ENCODE results near the gene MRPL49. TPM values are rescaled to one million over a fixed set of nuclear protein-coding genes. Genes with fewer than 3 reads are reported as not detected.

Gene MRPL49
- total and polyA plus RNA-seq, 2 of the 8 experiments (the other 6 are each of a cell fraction or from before 2014, with no cell fraction given): 54.0 to 84.8 TPM

DNA sequence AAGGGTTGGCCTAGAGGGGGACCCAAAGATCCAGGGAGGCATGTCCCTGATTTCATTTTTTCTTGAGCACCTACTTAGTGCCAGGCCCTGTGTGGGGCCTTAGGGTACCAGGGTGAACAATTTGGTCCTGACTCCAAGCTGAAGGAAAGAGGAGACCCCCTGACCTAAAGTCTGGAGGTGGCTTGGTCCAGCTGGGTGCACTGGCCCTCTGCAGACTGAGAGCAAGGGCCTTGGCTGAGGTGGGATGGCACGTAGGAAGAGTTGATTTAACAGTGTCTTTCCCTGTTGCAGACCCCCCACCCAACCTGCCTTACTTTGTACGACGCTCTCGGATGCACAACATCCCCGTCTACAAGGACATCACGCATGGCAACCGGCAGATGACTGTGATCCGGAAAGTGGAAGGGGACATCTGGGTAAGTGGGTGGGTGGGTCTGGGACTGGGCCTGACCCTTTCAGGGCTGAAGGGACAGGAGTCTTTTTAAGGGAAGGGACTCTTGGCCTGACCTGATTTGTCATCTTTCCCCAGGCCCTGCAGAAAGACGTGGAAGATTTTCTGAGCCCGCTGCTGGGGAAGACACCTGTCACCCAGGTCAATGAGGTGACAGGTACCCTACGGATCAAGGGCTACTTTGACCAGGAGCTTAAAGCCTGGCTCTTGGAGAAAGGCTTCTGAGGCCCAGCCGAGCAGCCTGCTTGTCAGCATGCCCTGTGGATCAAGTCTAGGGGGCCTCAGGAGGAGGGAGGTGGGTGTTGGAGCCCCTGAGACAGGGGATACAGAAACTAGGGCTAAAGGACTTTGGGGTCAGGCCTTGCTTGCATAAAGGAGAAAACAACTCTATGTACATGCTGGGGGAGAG is 3.3 kb downstream of the MRPL49 start:
- DNase-seq (ENCODE audit: low read depth in 1 of 2, low spot score in 2 of 2): no peak
- Histone ChIP-seq H3K14ac (ENCODE audit: insufficient read length) (no peak overlapping the region), H3K4me1 (replicated peaks in 1 of 4; ENCODE audit: control insufficient read depth in 3 of 4, insufficient read depth in 4 of 4, low read length in 3 of 4) (peaks cover 0 to 6% (median 1%) of the 10 kb centered on the region in 4 experiments; a peak in 4 of 7 replicates), H4K5ac (ENCODE audit: insufficient read length, low read depth, low read length) (no peak overlapping the region), H3K4me3 (ENCODE audit: extremely low read depth in 1 of 4, insufficient read depth in 2 of 4, low read depth in 3 of 4, low read length in 4 of 4) (no peak overlapping the region), H3K4ac (replicated peaks; ENCODE audit: insufficient read length, low read depth, low read length) (no peak overlapping the region), H4K20me1 (replicated peaks in 1 of 2; ENCODE audit: control insufficient read depth in 1 of 2, insufficient read depth in 2 of 2, low read length in 2 of 2) (peaks cover 0 to 9% of the 10 kb centered on the region in 2 experiments), H4K8ac (ENCODE audit: extremely low read depth, insufficient read depth, low read length) (no peak overlapping the region), H2BK120ac (replicated peaks; ENCODE audit: low read depth, low read length) (no peak overlapping the region), H3K23ac (ENCODE audit: insufficient read length) (no peak overlapping the region), H3K27me3 (replicated peaks in 1 of 4; ENCODE audit: control insufficient read depth in 3 of 4, extremely low read depth in 1 of 4, insufficient read depth in 3 of 4, low read length in 3 of 4) (no peaks in the 10 kb centered on the region), H2BK20ac (ENCODE audit: low read length) (no peak overlapping the region), H3K79me2 (ENCODE audit: control insufficient read depth in 1 of 2, insufficient read depth in 2 of 2, low read length in 2 of 2) (peaks cover 6 to 32% of the 10 kb centered on the region in 2 experiments), H2BK12ac (ENCODE audit: low read depth, low read length) (no peak overlapping the region), H3K18ac (ENCODE audit: extremely low read depth, low read length) (no peak overlapping the region), H3K79me1 (ENCODE audit: low read depth, low read length) (peaks cover 9% of the 10 kb centered on the region), H3K56ac (replicated peaks; ENCODE audit: insufficient read length, low read depth, low read length) (no peak overlapping the region), H3K9me3 (ENCODE audit: insufficient read depth in 2 of 2, low read depth in 1 of 2, low read length in 1 of 2) (no peaks in the 10 kb centered on the region), H2AFZ (ENCODE audit: low read length) (no peak overlapping the region), H2AK5ac (ENCODE audit: low read depth, low read length) (no peak overlapping the region), H3K23me2 (ENCODE audit: low read depth, low read length) (peaks cover 3% of the 10 kb centered on the region; the same call in 1 of the 2 replicates), H4K91ac (replicated peaks; ENCODE audit: insufficient read length, low read length) (no peak overlapping the region), H3K36me3 (ENCODE audit: control insufficient read depth in 2 of 4, insufficient read depth in 4 of 4, low read length in 3 of 4) (peaks cover 18 to 58% (median 49%) of the 10 kb centered on the region in 4 experiments), H3K27ac (ENCODE audit: low read depth, low read length) (no peak overlapping the region), H3K4me2 (ENCODE audit: insufficient read depth in 1 of 2, low read depth in 2 of 2, low read length in 2 of 2) (no peak overlapping the region), H2BK15ac (ENCODE audit: low read length) (no peak overlapping the region), H3K9ac (replicated peaks in 1 of 4; ENCODE audit: extremely low read depth in 1 of 4, low read depth in 3 of 4, low read length in 3 of 4) (no peak overlapping the region), H2BK5ac (ENCODE audit: low read depth, low read length) (no peak overlapping the region)
- no peak for FAIRE-seq
- ChIA-PET CTCF (ENCODE audit: partially characterized antibody) (interaction anchor here (1.1 to 9.5 kb wide), 2 partner anchors 14 to 50 kb away, joined by 4 to 71 read pairs; partner anchors contain the start of gene TM7SF2), POLR2A (ENCODE audit: partially characterized antibody) (interaction anchor here (1.3 to 15.8 kb wide), 4 partner anchors 10 to 61 kb away, joined by 3 to 305 read pairs (median 20); partner anchors contain the start of genes FAU, MRPL49, SYVN1 and TM7SF2)
- WGBS, 2 experiments (ENCODE audit: extremely low coverage in 1 of 2, insufficient coverage in 1 of 2, insufficient read length in 1 of 2, insufficient replicate concordance in 2 of 2, low coverage in 1 of 2, low lambda C conversion rate in 2 of 2, missing lambda C conversion rate in 1 of 2): 92% methylated on average over 12 of the region's 12 CpGs; no CpG with 5 or more reads in 1 of the 2 experiments
- TF ChIP-seq PHF8 (conservative IDR thresholded peaks at IDR 0.05; ENCODE audit: low read depth, low read length) (no peak), BACH1 (IDR thresholded peaks at IDR 0.05; ENCODE audit: low read length) (no peak), RAD21 (IDR thresholded peaks at IDR 0.05 in 1 of 2, conservative IDR thresholded peaks at IDR 0.05 in 1 of 2; ENCODE audit: low read depth in 2 of 2, low read length in 2 of 2) (no peak), HDAC2 (IDR thresholded peaks at IDR 0.05; ENCODE audit: borderline replicate concordance in 1 of 2, low read depth in 2 of 2, low read length in 2 of 2) (no peak), SIX5 (IDR thresholded peaks at IDR 0.05; ENCODE audit: low read depth, low read length) (no peak), KDM5A (IDR thresholded peaks at IDR 0.05; ENCODE audit: low read length) (no peak), CTBP2 (IDR thresholded peaks at IDR 0.05; ENCODE audit: borderline replicate concordance, insufficient read depth, insufficient read length, low read length) (no peak), POLR2A (IDR thresholded peaks at IDR 0.05; ENCODE audit: control extremely low read depth in 1 of 2, low read depth in 2 of 2, low read length in 2 of 2) (no peak), EP300 (IDR thresholded peaks at IDR 0.05; ENCODE audit: borderline replicate concordance in 1 of 2, low read depth in 2 of 2, low read length in 2 of 2) (no peak)
- TF ChIP-seq, protein P1, sequence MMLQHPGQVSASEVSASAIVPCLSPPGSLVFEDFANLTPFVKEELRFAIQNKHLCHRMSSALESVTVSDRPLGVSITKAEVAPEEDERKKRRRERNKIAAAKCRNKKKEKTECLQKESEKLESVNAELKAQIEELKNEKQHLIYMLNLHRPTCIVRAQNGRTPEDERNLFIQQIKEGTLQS (IDR thresholded peaks at IDR 0.05; ENCODE audit: insufficient read depth, low read depth, low read length): no peak

Measured in H1 (cell line).